Left colon (tissue), 2 donors: Measurements from ENCODE around the gene ZNF28. TPM values are rescaled to one million over a fixed set of nuclear protein-coding genes. Genes with fewer than 3 reads are reported as not detected.
"Not testable (repeated sequence)": the region's sequence is repeated elsewhere in the genome, so short reads cannot be mapped to it uniquely, and the experiment has no call there.

ENCODE experiments used
- ATAC-seq: fragments of 200-7000 bp; cut with Tn5 transposase; one replicate; pipeline ENCODE4 v1.9.1; 2020; ENCODE audit warnings: mild to moderate bottlenecking, moderate library complexity
- DNase-seq, 2 donors: peaks; one replicate each; pipeline ENCODE4 v3.0.0-alpha.2; 2020
- intact Hi-C, 2 donors: fragments of 100-400 bp; cut with DNase I in 1 of 2; cut with micrococcal nuclease in 1 of 2; formaldehyde crosslinking; loops; one replicate each; pipeline versions ENCODE4 v1.11.2 to v1.14.0; 2022; cut with DNase I, micrococcal nuclease
- total RNA-seq, 2 donors: library from RNA; stranded (reverse); fragmentation: NEBNext Ultra II Directional; extraction: Animal tissue kit (Norgen Biotek cat#: 25700); gene quantifications; one replicate each; pipeline ENCODE4 v1.2.1, GENCODE V29; 2021
- donor health status: DM: no; HTN: no; CAD: no.
- donor health status: DM: yes; HTN: yes; CAD: no.

ZNF28 gene
- total RNA-seq, 2 donors from 2014 or later = 20.2 to 24.2 TPM

DNA sequence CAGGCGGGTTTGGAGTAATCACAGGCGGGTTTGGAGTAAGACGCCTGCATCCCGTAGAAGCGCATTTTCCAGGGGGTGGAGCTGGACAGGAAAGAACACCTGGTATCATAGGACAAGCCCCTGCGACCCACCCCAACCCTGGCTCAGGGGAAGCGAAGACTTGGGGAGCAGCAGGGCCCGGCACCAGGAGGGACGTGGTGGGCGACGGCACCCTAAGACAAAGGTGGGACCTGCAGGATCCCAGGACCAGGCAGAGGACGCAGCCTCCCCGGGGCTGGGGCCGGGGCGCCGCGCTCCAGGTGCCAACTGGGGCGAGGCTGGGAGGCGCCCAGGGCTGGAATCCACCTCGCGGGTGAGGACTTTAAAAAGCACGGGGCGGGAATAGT is 35.4 kb downstream of the ZNF28 start:
- DNase-seq (peak in 1 of 2 donors; percentile 41), ATAC-seq (peak; percentile 76)
- intact Hi-C loops = no loop called here

GRCh38 chr19:52785506-52785905 is 35.9 kb downstream of the ZNF28 start:
- no peak for ATAC-seq
- DNase-seq = no peak
- intact Hi-C loops = no loop called here

DNA sequence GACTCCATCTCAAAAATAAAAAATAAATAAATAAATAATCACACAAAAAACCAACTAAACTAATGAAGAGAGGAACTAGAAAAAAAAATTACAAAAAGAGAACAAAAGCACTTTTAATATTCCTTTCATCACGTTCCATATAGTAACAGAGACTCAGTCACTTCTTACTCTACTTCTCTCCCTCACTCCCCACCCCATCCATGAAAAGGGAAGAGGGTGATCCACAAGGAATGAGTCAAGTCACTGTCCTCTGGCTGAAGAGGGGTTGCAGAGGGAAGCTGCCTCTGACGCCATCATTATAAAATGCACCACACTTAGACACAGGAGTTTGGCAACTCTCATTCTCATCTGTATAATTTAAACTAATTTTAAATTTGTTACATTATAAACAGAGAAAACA is 38.6 kb downstream of the ZNF28 start:
- ATAC-seq, DNase-seq, intact Hi-C loops: not testable (repeated sequence)

- DNase-seq (no peak), ATAC-seq (no peak)
- intact Hi-C loops = no loop called here
Measured at GRCh38 chr19:52778811-52779210, 42.6 kb downstream of the ZNF28 start.

DNA sequence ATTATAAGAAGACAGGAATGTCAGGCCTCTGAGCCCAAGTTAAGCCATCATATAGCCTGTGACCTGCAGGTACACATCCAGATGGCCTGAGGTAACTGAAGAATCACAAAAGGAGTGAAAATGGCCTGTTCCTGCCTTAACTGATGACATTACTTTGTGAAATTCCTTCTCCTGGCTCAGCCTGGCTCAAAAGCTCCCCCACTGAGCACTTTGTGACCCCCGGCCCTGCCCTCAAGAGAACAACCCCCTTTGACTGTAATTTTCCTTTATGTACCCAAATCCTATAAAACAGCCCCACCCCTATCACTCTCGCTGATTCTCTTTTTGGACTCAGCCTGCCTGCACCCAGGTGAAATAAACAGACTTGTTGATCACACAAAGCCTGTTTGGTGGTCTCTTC is 65.0 kb downstream of the ZNF28 start:
- DNase-seq, ATAC-seq, intact Hi-C loops: not testable (repeated sequence)

DNA sequence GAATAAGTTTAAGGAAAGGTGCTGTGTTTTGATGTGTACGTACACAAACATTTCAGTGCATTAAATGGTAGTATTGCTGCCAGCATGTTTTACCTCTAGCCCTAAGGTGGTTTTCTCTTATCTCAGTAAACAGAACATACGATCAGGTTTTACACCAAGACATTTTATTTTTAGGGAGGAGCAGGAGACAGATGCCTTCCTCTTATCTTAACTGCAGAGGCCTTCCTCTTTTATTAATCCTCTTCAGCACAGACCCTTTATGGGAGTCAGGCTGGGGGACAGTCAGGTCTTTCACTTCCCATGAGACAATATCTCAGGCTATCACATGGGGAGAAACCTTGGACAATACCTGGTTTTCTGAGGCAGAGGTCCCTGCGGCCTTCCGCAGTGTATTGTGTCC is 71.7 kb downstream of the ZNF28 start:
- intact Hi-C loops = no loop called here
- no peak for ATAC-seq
- DNase-seq = no peak

DNA sequence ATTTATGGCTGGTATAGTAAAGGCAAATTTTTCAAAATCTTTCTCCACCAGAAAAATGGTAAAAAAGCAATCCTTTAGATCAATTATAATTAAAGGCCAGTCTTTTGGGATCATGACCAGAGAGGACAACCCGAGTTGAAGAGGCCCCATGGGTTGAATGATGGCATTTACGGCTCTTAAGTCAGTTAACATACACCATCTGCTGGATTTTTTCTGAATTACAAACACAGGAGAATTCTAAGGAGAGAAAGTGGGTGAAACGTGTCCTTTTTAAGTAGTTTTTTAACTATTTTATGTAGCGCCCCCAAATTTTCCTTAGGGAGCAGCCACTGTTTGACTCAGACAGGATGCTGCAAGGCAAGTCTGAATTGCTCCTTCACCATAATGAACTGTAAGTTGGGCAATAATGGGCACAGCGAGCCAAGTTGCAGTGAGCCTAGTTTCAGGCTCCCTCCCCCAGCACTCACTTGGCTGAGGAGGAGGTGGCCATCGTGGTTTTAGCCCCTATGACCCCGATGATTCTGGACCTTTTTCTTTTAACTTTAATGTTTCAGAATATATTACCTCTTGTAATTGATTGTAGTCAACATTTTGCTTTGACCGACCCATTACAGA is 73.0 kb downstream of the ZNF28 start:
- ATAC-seq = peak; percentile 35
- no peak for DNase-seq
- intact Hi-C loops = no loop called here

Other genes with a start within 250 kb of the ZNF28 start
- 10 to 100 TPM in 1 of 2 donors, 1 to 10 TPM in 1; 9.8 to 20.2 TPM for gene ZNF83, start 183.3 kb downstream of the ZNF28 start, total RNA-seq
- gene ZNF611, start 86.6 kb downstream of the ZNF28 start, total RNA-seq = 10 to 100 TPM; 13.1 to 15.6 TPM
- gene ZNF600, start 34.8 kb downstream of the ZNF28 start, total RNA-seq = 10 to 100 TPM; 11.8 to 12.0 TPM
- 10 to 100 TPM; 16.0 to 23.4 TPM for gene ZNF468, start 36.0 kb upstream of the ZNF28 start, total RNA-seq
- 10 to 100 TPM; 14.6 to 20.9 TPM for gene ZNF320, start 76.0 kb upstream of the ZNF28 start, total RNA-seq
- gene ZNF888, start 101.8 kb upstream of the ZNF28 start, total RNA-seq = 10 to 100 TPM; 11.4 to 18.3 TPM
- gene ZNF816, start 141.2 kb upstream of the ZNF28 start, total RNA-seq = 10 to 100 TPM; 12.8 to 14.2 TPM
- not detected for gene ERVV-1, start 192.3 kb upstream of the ZNF28 start, total RNA-seq
- gene ERVV-2, start 223.1 kb upstream of the ZNF28 start, total RNA-seq = not detected